ENCODE data around the gene CHRM2.

CHRM2 gene

DNA sequence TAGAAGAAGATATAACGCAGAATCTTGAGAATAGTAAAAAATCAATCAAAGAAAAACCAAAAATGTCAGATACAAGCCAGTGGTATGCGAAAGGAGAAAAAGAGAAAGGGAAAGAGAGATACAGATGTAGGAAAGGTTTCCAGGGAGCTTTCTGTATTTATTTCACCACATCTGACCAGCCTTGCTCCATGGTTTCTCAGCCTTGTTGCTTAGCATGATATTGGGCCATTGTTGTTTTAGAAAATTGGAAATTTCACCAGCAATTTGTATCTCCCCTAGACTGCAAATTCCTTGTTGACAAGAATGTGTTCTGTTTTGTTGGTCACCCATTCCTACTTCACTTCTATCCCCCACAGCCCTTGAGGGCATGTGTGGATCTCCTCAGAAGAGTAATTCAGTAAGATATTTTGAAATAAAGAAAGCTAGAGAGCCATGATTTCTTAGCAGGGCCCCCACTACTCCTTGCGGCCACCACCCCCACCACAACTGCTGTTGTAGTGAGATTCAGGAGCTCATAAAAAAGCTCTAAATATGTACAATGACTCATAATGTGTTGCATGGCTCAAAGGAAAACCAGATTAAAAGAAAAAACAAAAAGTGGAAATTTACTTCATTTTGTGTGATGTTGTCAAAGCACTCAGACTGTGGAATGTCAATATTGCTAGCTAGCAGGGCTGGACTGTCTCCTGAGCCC, 138.7 kb downstream of the CHRM2 start:
- TF ChIP-seq, protein P1, sequence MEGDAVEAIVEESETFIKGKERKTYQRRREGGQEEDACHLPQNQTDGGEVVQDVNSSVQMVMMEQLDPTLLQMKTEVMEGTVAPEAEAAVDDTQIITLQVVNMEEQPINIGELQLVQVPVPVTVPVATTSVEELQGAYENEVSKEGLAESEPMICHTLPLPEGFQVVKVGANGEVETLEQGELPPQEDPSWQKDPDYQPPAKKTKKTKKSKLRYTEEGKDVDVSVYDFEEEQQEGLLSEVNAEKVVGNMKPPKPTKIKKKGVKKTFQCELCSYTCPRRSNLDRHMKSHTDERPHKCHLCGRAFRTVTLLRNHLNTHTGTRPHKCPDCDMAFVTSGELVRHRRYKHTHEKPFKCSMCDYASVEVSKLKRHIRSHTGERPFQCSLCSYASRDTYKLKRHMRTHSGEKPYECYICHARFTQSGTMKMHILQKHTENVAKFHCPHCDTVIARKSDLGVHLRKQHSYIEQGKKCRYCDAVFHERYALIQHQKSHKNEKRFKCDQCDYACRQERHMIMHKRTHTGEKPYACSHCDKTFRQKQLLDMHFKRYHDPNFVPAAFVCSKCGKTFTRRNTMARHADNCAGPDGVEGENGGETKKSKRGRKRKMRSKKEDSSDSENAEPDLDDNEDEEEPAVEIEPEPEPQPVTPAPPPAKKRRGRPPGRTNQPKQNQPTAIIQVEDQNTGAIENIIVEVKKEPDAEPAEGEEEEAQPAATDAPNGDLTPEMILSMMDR (IDR thresholded peaks at IDR 0.05; ENCODE audit: insufficient read depth, low read depth, low read length, missing control alignments) = no peak
- no peak for DNase-seq (ENCODE audit: low read depth)
- H3K4me3 ChIP-seq (ENCODE audit: low read length) = no peak overlapping the region

DNA sequence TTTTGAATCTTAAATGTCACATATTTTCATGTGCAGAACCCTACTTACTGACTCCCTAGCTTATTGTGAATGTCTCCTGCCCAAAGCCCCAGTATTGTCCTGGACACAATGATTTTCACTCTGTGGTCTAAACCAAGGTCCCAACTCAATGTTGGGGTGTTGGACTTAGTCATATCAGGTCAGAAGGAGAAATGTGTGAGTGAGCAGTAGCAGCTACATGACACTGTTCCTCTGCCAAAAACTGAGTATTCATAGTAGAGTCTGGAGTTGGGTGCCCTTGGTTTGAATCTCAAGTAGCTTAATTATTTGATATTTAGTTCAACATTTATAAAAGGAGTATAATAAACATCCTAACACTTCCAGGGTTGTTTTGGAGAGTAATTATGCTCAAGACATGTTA, 141.0 kb downstream of the CHRM2 start:
- TF ChIP-seq, protein P1 (IDR thresholded peaks at IDR 0.05; ENCODE audit: insufficient read depth, low read depth, low read length, missing control alignments) = no peak
- no peak for DNase-seq (ENCODE audit: low read depth)
- H3K4me3 ChIP-seq (ENCODE audit: low read length) = no peak overlapping the region

DNA sequence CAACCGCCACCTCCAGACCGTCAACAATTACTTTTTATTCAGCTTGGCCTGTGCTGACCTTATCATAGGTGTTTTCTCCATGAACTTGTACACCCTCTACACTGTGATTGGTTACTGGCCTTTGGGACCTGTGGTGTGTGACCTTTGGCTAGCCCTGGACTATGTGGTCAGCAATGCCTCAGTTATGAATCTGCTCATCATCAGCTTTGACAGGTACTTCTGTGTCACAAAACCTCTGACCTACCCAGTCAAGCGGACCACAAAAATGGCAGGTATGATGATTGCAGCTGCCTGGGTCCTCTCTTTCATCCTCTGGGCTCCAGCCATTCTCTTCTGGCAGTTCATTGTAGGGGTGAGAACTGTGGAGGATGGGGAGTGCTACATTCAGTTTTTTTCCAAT, 146.6 kb downstream of the CHRM2 start:
- H3K4me3 ChIP-seq (ENCODE audit: low read length) = no peak overlapping the region
- TF ChIP-seq, protein P1 (IDR thresholded peaks at IDR 0.05; ENCODE audit: insufficient read depth, low read depth, low read length, missing control alignments) = no peak
- no peak for DNase-seq (ENCODE audit: low read depth)

DNA sequence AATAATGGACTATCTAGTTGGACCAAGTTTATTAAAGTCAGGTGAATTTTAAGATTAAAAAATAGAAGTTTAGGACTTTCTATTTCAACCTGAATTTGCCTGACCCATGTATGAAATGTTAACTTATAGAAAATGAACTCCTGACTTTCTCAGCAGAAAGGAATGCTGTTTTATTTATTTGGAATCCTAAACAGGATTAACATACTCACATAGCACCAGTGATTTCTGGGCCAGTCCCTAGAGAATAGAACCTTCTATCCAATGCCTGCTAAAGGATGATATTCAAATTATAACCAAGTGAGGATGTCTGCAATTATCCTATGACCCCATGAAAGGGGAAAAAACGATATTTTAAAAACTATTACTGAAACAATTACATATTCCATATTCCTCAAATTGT, 148.8 kb downstream of the CHRM2 start:
- no peak for DNase-seq (ENCODE audit: low read depth)
- no peak overlapping the region for H3K4me3 ChIP-seq (ENCODE audit: low read length)
- TF ChIP-seq, protein P1 (IDR thresholded peaks at IDR 0.05; ENCODE audit: insufficient read depth, low read depth, low read length, missing control alignments) = no peak

DNA sequence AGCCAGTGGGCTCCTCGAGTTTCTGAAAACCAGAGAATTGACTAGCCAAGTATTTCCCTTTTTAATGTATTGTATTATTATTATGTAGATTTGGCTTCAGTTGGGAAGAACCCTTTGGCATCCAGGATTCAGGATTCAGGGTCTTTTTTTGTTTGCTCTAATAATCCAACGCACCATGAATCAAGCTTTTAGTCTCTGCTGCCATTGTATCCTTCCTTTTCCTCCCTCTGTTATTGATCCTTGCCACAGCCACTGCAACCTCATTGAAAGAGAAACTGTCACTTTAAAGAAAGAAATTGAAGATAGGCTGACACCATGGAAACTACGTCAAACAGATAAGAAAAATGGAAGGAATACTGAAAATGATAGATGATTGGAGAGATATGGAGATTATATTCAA, 150.0 kb downstream of the CHRM2 start:
- TF ChIP-seq, protein P1 (IDR thresholded peaks at IDR 0.05; ENCODE audit: insufficient read depth, low read depth, low read length, missing control alignments) = no peak
- DNase-seq (ENCODE audit: low read depth) = no peak
- H3K4me3 ChIP-seq (ENCODE audit: low read length) = no peak overlapping the region

DNA sequence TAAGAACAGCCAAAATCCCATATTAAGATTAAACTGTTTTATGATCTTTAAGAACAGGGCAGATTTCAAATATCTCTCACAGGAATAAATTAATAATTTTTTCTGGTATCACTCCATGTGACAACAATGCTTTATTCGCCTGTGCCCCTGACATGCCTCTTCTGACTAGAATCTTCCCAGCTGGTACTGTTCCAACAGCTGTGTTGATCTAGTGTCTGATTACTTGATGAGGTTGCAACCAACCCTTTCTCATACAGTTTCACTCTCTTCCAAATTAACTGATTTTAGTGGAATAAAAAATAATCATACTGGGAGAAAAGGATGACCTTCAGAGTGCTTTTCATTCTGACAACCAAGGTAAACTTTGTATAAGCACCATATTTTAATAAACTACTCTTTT, 151.9 kb downstream of the CHRM2 start:
- no peak overlapping the region for H3K4me3 ChIP-seq (ENCODE audit: low read length)
- DNase-seq (ENCODE audit: low read depth) = no peak
- TF ChIP-seq, protein P1 (IDR thresholded peaks at IDR 0.05; ENCODE audit: insufficient read depth, low read depth, low read length, missing control alignments) = no peak

All from epithelial cell of esophagus (primary cell).